Kidney tubule cell (primary cell): ENCODE data around the gene UGT2B11.
"Not testable (repeated sequence)": the region's sequence is repeated elsewhere in the genome, so short reads cannot be mapped to it uniquely, and the experiment has no call there.

Experiments
- DNase-seq: peaks from one replicate; pipeline ENCODE4 v3.0.0-alpha.2; 2018; ENCODE audit warnings: low spot score

Gene UGT2B11

DNA sequence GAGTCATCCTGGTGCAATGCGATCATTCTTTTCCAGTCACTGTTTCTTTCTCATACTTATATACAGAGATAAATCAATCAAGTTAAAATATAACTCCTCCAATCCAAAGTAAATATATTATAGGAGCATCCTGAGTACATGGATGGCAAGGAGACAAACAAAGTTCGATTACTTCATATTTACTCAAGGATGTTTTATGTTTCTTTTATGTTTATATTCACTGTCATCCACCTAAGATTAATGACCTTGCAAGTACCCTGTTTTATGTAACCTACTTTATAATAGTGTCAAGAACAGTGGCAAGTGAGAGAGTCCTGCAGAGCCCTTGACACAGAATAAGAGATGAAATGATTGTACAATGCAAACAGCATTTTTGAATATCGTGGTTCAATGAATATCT is at the start of gene UGT2B11:
TSS of gene UGT2B11 (minus strand) at position 33 of the 400 bp plus-strand sequence. CDS start at position 7, 26 bp downstream.
- DNase-seq, result no peak

DNA sequence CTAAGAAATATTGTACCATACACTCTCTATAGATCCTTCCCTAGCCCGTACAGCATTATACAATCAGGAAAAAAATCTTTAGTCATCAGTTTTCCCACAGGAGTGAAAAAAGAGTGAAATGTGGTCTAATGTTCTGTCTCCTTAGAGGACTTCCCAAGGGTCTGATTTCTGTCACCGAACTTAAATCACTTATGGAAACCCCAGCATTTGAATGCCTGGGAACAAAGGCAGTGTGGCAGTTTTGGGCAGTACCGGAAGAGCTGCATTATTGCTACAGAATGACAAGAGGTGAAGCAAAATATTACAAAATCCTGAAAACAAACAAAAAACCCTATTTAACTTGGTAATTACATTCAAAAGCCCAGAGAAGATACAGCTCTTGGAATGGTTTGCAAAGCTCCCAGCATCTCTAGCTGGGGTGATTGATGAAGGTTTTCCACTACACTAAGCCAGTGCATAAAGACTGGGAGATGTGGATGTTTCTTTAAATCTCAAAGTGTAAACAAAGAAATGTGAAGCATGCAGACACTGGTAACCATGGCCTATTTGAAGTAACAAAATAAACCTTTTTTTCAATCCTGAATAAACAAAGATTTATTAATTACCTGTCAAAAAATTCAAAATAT is 38.7 kb upstream of the UGT2B11 start:
- not testable (repeated sequence) for DNase-seq

DNA sequence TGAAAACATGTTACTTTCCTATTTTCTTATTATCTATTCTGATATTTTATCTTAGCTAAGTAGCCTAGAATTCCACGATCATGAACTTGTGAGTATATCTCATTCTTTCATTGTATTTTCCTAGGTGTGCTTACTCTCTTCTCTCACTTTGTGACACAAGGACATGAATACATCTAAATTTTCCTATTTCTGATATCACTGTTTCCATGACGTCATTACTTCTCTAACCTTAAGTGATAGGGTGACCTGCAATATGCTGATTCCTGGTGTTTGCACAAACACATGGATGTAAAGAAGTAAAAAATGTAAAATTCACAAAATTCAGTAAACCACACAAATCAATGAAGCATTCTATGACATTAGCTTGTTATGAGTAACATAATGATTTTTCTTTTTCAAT is 36.3 kb upstream of the UGT2B11 start:
- DNase-seq, result not testable (repeated sequence)

DNA sequence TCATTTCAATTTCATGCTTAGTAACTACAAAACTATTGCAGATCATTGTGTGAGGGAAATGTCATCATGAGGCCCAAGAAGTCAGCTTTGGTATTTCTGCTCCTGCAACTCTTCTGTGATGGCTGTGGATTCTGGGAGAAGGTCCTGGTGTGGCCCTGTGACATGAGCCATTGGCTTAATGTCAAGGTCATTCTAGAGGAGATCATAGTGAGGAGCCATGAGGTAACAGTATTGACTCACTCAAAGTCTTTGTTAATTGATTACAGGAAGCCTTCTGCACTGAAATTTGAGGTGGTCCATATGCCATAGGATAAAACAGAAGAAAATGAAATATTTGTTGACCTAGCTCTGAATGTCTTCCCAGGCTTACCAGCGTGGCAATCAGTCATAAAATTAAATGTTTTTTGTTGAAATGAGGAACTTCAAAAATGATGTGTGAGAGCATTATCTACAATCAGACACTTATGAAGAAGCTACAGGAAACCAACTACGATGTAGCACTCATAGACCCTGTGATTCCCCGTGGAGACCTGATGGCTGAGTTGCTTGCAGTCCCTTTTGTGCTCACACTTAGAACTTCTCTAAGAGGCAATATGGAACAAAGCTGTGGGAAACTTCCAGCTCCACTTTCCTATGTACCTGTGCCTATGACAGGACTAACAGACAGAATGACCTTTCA is 28.2 kb upstream of the UGT2B11 start:
- DNase-seq, result not testable (repeated sequence)

DNA sequence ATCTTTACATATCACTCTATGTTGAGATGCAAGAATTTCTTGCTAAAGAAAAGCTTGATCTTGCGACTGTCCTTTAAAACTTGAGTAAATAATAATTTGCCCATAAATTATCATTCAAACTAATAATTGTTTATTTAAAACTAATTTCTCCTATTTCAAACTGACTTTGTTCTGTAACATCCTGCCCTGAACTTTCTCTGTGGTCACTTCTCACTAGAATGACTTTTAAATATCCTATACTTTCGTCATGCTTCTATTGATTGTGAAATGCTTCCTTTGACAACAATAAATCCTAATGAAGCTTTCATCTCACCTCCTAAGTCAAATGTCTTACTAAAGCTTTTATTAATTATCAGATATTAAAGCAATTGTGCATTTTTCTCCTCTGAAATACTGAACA is 27.2 kb upstream of the UGT2B11 start:
- not testable (repeated sequence) for DNase-seq

DNA sequence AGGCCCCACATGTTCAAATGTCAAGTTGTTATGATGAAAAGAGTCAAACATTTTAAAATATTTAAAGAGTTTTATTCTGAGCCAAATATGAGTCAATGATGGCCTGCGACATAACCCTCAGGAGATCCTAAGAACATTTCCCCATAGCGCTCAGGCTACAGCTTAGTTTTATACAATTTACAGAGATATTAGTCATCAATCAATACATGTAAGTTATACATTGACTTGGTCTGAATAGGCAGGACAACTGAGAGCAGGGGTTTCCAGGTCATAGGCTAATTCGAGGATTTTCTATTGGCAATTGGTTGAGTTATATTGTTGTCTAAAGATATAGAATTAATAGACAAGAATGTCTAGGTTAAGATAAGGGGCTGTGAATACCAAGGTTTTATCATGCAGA is 26.2 kb upstream of the UGT2B11 start:
- not testable (repeated sequence) for DNase-seq

DNA sequence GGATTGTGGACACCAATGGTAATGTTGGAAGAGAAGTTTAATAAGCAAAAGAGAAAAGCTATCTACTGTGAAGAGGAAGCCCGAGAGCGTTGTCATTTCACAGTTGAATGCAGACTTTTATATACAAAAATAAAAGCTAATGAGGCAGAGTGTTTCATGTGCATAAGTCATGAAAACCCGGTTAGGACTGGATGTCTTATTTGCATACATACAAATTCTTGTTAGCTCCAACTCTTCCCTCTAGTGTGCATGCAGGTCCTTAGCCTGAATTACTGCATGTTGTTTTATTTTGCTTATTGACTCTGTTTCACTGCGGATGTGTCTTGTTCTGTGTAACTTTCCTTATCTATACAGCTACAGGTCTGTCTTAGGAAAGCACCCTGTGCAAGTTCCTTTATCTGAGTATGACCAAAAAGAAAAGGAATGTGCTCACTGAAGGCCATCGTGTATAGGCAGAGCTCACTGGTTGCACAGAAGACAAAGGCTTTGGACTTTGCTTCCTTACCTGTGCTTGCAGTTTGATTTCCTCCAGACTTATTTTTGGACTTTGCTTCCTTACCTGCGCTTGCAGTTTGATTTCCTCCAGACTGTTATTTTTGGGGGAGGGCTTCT is 25.1 kb upstream of the UGT2B11 start:
- peak; percentile 18 for DNase-seq

DNA sequence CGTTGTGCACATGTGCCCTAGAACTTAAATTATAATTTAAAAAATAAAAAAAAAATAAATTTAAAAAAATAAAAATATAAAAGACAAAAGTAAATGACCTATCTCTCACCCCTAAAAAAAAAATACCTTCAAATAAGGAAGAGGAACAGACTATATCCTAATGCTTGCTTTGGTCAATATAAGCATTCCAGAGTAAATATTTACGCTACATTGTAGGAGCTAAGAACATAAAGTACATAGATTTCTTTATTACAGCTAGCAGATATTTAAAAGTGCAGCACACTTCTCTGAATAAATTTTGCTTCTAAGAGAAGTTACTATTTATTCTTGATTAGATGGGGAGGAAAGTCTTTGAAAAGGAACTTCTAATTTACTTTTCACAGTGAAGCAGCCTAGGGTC is 24.5 kb upstream of the UGT2B11 start:
- no peak for DNase-seq

DNA sequence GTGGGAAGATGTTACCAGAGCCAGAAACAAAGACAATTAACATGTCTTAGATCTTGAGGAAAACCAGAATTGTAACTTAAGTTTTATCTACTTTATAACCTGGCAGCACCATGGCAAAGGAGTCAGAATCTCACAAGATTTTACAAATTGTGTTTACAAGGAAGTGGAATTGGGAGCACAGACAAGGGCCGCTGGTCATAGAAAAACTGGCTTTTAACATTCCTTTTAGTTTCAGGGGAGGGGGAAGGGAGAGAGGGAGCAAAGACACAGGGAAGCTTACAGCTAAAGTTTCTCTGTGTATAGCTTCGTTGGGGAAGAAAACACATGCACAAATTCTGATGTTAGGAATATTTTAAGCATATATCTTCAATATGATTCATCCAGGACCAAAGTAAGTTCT is 10.3 kb upstream of the UGT2B11 start:
- peak; percentile 1 for DNase-seq

DNA sequence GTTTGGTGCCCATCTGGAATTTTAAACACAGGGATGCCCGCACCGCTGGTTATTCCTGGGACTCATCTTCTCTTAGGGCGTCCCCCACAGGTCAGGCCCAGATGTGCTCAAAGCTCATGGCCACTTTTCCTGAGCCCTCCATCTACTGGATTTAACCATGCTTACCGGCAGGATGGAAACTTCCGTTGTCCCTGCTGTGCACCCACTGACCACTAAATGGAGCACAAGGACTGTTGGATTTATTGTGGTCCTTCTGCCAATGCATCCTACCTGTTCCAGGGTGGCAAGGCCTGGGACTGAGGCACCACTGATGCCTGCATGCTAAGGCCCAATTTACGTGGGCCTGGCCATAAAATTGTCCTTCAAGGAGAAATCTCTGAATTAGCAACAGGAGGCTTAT is 8.7 kb upstream of the UGT2B11 start:
- DNase-seq, result not testable (repeated sequence)

DNA sequence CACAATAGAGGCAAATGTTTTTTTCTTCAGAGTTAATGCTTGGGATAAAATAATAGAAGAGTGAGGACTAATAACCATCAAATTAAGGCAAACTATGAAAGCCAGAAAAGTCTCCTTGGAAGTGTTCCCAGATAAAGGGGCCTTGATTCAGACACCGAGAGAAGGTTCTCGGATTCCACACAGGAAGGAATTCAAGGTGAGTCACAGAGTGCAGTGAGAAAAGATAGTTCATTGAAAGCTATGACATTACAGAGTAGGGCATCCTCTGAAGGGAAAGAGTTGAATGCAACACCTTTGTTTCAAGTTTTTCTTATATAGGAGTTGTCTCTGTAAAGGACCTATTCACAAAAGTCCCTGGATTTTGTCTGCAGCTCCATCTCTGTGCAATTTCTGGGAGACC is 3.9 kb upstream of the UGT2B11 start:
- DNase-seq, result not testable (repeated sequence)

DNA sequence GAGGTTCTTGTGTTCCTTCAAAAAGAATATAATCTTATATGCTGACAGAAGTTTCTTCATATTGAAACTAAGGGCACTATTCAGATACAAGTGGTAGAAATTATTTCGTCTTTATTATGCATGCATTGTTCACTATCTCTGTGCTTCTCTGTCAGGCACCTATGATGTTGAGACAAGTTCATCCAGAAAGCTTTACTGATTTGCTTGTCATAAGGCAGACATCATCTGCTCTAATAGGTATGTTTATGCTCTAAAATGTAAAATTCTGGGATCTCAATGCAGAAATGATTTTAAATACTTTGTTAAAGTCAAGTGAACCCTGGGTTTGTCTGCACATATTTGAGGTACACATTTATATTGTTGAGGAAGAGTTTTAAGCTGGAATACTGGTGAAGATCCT is 3.6 kb downstream of the UGT2B11 start:
- DNase-seq, result no peak

DNA sequence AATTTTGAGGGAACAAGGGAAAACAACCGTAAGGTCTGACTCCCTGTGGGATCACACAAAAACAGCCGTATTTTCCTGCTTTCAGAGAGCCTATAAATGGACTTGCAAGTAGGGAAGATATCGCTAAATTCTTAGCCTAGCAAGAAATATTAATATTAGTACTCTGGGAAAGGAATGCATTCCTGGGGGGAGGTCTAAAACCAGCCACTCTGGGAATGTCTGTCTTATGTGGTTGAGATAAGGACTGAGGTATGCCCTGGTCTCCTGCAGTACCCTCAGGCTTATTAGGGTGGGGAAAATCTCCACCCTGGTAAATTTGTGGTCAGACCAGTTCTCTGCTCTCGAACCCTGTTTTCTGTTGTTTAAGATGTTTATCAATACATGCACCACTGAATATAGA is 16.0 kb downstream of the UGT2B11 start:
- DNase-seq, result not testable (repeated sequence)

DNA sequence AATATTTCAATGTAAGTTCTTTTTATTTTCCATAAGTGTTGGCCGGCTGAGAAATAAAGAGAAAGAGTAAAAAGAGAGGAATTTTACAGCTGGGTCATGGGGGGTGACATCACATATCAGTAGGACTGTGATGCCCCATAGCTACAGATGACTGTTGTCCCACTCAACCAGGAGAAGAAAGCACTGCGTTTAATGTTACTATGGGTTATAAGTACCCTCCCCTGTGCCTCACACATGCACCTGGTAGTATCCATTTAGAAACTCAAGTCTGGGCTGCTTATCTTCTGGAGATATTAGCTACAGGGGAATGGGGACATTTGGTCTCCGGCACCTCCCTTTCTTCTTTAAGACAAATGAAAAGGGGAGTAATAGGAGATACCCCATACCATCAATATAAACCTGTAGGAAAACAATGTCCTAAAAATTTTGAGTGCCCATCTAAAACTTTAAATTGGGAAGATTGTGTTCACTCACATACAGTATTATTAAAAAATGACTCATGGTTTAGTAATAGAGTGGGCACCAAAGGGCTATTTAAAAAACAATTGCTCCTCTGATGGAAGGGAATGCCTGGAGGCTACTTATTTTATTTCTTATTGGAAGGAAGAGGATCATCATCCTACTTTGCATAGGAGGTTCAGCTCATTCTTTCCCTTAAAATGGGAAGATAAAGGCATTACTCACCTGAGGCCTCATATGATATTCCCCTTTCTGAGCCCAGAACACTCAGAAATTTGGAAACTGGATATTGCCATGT is 18.2 kb downstream of the UGT2B11 start:
- DNase-seq, result no peak

DNA sequence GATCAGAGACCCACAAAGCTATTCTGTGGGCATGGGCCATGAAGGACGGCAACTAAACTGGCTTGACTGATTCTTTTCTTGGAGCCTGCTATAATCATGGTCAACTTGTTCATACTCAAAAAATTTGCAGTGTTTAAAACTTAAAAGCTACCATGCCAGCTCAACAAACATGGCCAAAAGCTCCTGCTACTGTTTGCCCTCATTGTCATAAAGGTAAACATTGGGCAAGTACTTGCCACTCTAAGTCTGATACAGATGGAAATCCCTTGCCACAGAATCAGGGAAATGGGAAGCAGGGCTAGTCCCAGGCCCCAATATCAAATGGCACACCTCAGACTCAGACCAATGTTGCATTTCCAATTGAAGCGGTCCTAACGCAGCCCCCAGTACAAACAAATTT is 20.4 kb downstream of the UGT2B11 start:
- no peak for DNase-seq

DNA sequence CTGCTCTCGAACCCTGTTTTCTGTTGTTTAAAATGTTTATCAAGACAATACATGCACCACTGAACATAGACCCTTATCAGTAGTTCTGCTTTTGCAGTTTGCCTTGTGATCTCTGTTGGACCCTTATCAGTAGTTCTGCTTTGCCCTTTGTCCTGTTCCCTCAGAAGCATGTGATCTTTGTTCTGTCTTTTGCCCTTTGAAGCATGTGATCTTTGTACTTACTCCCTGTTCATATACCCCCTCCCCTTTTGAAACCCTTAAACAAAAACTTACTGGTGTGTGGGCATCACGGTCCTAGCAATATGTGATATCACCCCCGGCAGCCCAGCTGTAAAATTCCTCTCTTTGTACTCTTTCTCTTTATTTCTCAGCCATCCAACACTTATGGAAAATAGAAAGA is 22.6 kb downstream of the UGT2B11 start:
- not testable (repeated sequence) for DNase-seq

DNA sequence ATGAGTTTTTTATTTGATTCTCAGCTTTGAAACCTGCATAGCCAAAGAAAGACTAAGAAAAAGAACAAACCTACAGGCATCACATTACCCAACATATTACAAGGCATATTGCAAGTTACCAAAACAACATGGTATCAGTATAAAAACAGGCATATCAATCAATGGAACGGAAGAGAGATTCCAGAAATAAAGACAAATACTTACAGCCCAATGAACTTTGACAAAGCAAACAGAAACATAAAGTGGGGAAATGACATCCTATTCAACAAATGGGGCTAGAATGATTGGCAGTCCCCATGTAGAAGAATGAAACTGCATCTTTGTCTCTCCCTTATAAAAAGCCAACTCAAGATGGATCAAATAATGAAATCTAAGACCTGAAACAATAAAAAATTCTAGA is 23.9 kb downstream of the UGT2B11 start:
- not testable (repeated sequence) for DNase-seq

DNA sequence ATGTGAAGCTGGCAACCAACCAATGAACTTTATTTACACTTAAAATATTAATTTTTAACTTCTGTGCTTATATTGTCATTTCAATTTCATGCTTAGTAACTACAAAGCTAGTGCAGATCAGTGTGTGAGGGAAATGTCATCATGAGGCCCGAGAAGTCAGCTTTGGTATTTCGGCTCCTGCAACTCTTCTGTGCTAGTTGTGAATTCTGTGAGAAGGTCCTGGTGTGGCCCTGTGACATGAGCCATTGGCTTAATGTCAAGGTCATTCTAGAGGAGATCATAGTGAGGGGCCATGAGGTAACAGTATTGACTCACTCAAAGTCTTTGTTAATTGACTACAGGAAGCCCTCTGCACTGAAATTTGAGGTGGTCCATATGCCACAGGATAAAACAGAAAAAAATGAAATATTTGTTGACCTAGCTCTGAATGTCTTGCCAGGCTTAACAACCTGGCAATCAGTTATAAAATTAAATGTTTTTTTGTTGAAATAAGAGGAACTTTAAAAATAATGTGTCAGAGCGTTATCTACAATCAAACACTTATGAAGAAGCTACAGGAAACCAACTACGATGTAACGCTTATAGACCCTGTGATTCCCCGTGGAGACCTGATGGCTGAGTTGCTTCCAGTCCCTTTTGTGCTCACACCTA is 32.9 kb downstream of the UGT2B11 start:
- not testable (repeated sequence) for DNase-seq

DNA sequence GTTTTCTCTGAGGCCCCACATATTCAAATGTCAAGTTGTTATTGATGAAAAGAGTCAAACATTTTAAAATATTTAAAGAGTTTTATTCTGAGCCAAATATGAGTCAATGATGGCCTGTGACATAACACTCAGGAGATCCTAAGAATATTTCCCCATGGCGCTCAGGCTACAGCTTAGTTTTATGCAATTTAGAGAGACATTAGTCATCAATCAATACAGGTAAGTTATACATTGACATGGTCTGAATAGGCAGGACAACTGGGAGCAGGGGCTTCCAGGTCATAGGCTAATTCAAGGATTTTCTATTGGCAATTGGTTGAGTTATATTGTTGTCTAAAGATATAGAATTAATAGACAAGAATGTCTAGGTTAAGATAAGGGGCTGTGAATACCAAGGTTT is 34.7 kb downstream of the UGT2B11 start:
- peak; percentile 8 for DNase-seq

DNA sequence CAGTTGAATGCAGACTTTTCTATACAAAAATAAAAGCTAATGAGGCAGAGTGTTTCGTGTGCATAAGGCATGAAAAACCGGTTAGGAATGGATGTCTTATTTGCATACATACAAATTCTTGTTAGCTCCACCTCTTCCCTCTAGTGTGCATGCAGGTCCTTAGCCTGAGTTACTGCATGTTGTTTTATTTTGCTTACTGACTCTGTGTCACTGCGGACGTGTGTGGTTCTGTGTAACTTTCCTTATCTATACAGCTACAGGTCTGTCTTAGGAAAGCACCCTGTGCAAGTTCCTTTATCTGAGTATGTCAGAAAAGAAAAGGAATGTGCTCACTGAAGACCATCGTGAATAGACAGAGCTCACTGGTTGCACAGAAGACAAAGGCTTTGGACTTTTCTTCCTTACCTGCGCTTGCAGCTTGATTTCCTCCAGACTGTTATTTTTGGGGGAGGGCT is 35.8 kb downstream of the UGT2B11 start:
- not testable (repeated sequence) for DNase-seq

DNA sequence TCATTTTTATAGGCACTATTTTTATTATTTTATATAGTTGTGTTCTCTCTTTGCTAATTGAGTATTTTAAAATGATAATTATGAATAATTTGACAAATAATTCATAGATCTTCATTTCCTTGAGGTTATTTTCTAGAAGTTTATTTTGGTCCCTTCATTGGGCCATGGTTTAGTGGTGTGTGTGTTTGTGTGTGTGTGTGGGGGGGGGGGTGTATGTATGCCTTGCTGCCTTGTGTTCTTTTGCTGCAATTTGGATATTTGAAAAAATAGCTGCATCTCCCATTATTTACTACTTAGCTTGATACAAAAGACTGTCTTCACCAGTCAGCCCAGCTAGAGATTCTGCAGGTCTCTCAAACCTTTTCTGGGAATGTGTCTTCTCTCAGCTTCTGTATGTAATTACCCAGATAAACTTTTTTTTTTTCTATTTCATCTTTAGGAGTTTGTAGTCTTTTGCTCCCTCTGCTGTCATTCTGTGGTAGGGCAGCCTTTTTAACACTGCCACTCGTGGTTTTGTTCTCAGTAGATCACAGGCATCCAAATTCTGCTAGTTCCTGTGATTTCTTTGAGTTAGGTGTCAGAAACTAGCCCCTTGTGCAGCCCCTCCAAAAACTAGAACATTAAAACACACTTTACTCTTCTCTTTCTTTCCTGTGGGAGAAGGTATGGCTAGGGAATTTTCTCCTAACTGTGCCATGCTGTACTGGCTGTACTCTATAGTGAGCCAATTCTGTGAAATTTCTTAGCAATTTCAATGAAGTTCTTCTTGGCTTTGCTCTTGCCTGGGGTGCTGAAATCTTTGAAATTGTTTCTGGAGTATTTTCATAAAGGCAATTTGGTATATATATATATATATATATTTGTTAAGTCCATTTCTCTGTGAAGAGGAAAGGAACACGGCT is 44.1 kb downstream of the UGT2B11 start:
- DNase-seq, result peak; percentile 59
